Stimulated activated naive CD8-positive, alpha-beta T cell treated with anti-CD3 and anti-CD28 coated beads, Interleukin-15, Interleukin-2, amounts not matched to agents 100 U/mL and 50 U/mL, for 24 hours (primary cell): ENCODE results near the gene MBNL3.
"Not testable (repeated sequence)": the region's sequence is repeated elsewhere in the genome, so short reads cannot be mapped to it uniquely, and the experiment has no call there.

Source experiments
- ATAC-seq: fragments of 150-1000 bp; cut with Tn5 transposase; one replicate; pipeline ENCODE4 v1.10.0; 2021
- DNase-seq: peaks from one replicate; pipeline ENCODE4 v3.0.0; 2021

Gene MBNL3

GRCh38 chrX:132474544-132475248, 14.1 kb downstream of the MBNL3 start:
- DNase-seq = no peak
- no peak for ATAC-seq

GRCh38 chrX:132472397-132472796, 16.4 kb downstream of the MBNL3 start:
- no peak for ATAC-seq
- no peak for DNase-seq

- ATAC-seq = no peak
- DNase-seq = no peak
These were observed 18.0 kb downstream of the MBNL3 start for GRCh38 chrX:132470831-132471230.

GRCh38 chrX:132470179-132470578, 18.7 kb downstream of the MBNL3 start:
- no peak for ATAC-seq
- no peak for DNase-seq

- ATAC-seq (no peak), DNase-seq (no peak)
These were observed 20.4 kb downstream of the MBNL3 start for GRCh38 chrX:132468454-132468853.

- no peak for DNase-seq
- ATAC-seq = no peak
These were observed 20.8 kb downstream of the MBNL3 start for GRCh38 chrX:132467989-132468388.

- ATAC-seq = no peak
- no peak for DNase-seq
These were observed 21.8 kb downstream of the MBNL3 start for GRCh38 chrX:132467026-132467425.

- ATAC-seq (no peak), DNase-seq (peak; percentile 23)
These were observed 25.4 kb downstream of the MBNL3 start for GRCh38 chrX:132463411-132463810.

GRCh38 chrX:132461886-132462285, 27.0 kb downstream of the MBNL3 start:
- ATAC-seq (no peak), DNase-seq (no peak)

- ATAC-seq (no peak), DNase-seq (no peak)
These were observed 35.8 kb downstream of the MBNL3 start for GRCh38 chrX:132452911-132453550.

- not testable (repeated sequence) for DNase-seq, ATAC-seq
These were observed 42.9 kb downstream of the MBNL3 start for GRCh38 chrX:132445909-132446308.

- DNase-seq = no peak
- no peak for ATAC-seq
These were observed 43.9 kb downstream of the MBNL3 start for GRCh38 chrX:132444936-132445335.

- DNase-seq = no peak
- ATAC-seq = no peak
These were observed 45.4 kb downstream of the MBNL3 start for GRCh38 chrX:132443196-132444135.

GRCh38 chrX:132442691-132443090, 46.1 kb downstream of the MBNL3 start:
- DNase-seq = no peak
- no peak for ATAC-seq

- ATAC-seq (no peak), DNase-seq (no peak)
These were observed 53.6 kb downstream of the MBNL3 start for GRCh38 chrX:132435222-132435621.

GRCh38 chrX:132433551-132433950, 55.3 kb downstream of the MBNL3 start:
- DNase-seq (no peak), ATAC-seq (no peak)

- DNase-seq = no peak
- ATAC-seq = no peak
These were observed 55.8 kb downstream of the MBNL3 start for GRCh38 chrX:132433001-132433400.

GRCh38 chrX:132428896-132429295, 59.9 kb downstream of the MBNL3 start:
- no peak for DNase-seq
- ATAC-seq = no peak

- DNase-seq (no peak), ATAC-seq (no peak)
These were observed 62.0 kb downstream of the MBNL3 start for GRCh38 chrX:132426695-132427281.

GRCh38 chrX:132425744-132426318, 63.0 kb downstream of the MBNL3 start:
- no peak for DNase-seq
- no peak for ATAC-seq

- no peak for DNase-seq
- ATAC-seq = no peak
These were observed 65.5 kb downstream of the MBNL3 start for GRCh38 chrX:132423323-132423722.

GRCh38 chrX:132415012-132415411, 73.8 kb downstream of the MBNL3 start:
- no peak for ATAC-seq
- DNase-seq = no peak
